ENCODE measurements around the gene VEGFA. TPM values are rescaled to one million over a fixed set of nuclear protein-coding genes. Genes with fewer than 3 reads are reported as not detected.

The VEGFA gene
- total and polyA plus RNA-seq, 2 donors from 2014 or later: 36.3 to 111 TPM

DNA sequence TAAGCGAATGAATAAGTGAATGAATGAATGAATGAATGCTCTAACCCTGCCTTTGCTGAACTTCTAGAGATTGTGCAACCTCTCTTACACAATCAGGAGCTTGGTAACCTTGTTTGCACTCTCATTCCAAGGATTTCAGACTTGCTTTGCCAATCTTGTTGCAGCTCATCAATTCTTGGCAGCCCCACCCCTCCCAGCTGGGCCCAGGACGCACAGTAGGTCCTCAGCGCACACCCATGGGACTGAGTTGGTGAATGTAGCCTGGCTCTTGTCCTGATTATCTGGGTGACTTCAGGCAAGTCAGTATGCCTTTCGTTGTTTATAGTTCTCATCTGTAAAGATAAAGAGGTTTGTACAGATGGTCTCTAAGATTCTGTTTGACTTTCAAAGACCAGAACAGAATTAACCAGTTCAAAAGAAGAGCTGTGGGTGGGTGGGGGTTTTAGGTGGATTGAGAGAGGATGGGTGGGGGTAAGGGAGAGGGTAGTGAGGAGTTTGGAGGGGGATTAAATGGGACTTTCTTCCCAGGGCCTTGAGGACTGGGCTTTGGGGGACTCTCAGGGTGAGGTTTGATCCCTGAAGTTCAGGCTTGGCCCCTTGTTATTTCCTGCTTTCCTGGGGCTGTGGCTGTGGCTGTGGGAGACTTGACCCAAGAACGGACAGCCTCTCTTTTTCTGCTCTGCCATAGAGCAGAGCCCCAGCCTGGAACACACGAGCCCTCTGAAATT lies 33.2 kb downstream of the VEGFA start:
- FAIRE-seq: no peak
- TF ChIP-seq, protein P1, sequence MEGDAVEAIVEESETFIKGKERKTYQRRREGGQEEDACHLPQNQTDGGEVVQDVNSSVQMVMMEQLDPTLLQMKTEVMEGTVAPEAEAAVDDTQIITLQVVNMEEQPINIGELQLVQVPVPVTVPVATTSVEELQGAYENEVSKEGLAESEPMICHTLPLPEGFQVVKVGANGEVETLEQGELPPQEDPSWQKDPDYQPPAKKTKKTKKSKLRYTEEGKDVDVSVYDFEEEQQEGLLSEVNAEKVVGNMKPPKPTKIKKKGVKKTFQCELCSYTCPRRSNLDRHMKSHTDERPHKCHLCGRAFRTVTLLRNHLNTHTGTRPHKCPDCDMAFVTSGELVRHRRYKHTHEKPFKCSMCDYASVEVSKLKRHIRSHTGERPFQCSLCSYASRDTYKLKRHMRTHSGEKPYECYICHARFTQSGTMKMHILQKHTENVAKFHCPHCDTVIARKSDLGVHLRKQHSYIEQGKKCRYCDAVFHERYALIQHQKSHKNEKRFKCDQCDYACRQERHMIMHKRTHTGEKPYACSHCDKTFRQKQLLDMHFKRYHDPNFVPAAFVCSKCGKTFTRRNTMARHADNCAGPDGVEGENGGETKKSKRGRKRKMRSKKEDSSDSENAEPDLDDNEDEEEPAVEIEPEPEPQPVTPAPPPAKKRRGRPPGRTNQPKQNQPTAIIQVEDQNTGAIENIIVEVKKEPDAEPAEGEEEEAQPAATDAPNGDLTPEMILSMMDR (IDR thresholded peaks at IDR 0.05; ENCODE audit: borderline replicate concordance, extremely low read depth, insufficient read depth): no peak
- intact Hi-C loops (cut with DNase I): no loop called here
- peaks cover 0 to 45% (median 38%) of the 10 kb centered on the region in 3 donors for H3K4me1 ChIP-seq (ENCODE audit: control insufficient read depth in 2 of 3, insufficient read depth in 2 of 3, low read depth in 1 of 3, low read length in 3 of 3)
- H3K9ac ChIP-seq (ENCODE audit: low read length in 3 of 3): peak overlapping the region in 1 of 3 donors; percentile 23
- DNase-seq: no peak
- no peaks in the 10 kb centered on the region for H3K27me3 ChIP-seq (ENCODE audit: control insufficient read depth, insufficient read depth, low read length)
- no peaks in the 10 kb centered on the region for H3K9me3 ChIP-seq (ENCODE audit: control insufficient read depth in 2 of 3, insufficient read depth in 1 of 3, low read length in 3 of 3)
- no peaks in the 10 kb centered on the region for H3K36me3 ChIP-seq (ENCODE audit: control insufficient read depth in 2 of 3, insufficient read depth in 3 of 3, low read length in 3 of 3)
- no peak overlapping the region for H3K4me3 ChIP-seq (ENCODE audit: low read length in 3 of 3)
- peak overlapping the region in 1 of 2 donors; percentile 38 for H3K27ac ChIP-seq (ENCODE audit: low read depth in 2 of 2, low read length in 2 of 2)

DNA sequence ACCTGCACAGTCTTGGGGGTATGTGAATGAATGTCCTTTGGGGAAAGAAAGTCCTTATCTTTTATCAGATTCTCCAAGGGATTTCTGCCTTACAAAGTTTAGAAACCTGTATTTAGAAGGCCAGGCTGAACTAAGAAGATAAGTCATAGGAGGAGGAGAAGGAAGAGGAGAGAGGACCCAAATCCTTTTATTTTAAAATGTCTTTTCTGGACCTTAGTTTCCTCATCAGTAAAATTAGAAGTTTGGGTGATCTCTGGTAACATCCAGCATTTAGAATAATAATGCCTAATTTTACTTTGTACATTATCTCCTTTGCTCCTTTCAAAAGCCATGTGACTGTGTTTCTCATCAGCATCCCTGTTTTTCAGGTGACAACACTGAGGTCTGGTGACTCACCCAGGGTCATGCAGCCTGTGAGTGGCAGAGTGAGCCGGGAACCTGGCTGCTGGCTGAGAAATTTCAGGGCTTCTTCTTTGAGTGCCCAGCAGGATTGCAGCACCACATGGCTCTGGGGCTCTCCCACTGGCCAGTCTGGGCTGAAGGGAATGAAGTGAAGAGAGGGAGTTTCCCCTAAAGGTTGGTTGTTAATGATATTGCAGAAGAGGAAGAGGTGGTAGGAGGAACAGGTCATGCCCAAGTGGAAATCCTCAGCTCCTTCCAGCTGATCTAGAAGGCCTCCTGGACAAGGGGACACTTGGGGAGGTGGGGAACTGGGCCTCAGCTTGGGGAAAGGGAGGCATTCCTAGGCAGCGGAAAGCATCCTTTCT lies 34.0 kb downstream of the VEGFA start:
- peaks cover 0 to 45% (median 33%) of the 10 kb centered on the region in 3 donors for H3K4me1 ChIP-seq (ENCODE audit: control insufficient read depth in 2 of 3, insufficient read depth in 2 of 3, low read depth in 1 of 3, low read length in 3 of 3)
- TF ChIP-seq, protein P1 (IDR thresholded peaks at IDR 0.05; ENCODE audit: borderline replicate concordance, extremely low read depth, insufficient read depth): no peak
- no peak for DNase-seq

DNA sequence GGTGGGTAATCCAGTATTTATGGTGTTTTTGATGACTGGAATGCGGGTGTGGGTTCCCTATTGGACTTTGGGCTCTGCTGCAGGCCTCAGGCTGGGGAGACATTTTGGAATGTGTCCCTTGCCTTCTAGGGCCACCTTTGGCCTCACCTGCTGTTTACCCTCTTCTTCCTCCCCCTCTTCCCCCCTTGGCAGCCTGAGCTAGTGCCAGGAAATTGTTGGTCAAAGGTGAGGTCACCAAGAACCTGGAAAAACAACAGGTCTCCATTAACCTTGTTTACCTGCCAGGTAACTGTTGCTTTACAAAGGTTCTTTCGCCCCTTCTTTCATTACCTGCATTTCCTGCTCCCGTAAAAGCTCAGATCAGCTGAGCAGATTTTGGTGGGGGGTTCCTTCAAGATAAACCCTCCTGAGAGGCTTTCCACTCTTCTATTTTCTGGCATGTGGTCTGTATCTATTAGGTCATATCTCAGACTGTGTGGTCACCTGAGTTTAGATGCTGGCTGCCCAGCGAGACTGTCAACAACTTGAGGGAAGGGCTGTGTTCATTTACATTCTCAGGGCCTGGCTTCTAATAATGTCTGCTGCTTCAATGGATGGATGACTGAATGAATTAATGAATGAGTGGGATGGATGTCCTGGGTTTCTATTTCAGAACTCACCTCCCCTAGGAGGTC lies 34.7 kb downstream of the VEGFA start:
- H3K36me3 ChIP-seq (ENCODE audit: control insufficient read depth in 2 of 3, insufficient read depth in 3 of 3, low read length in 3 of 3): no peaks in the 10 kb centered on the region
- H3K4me3 ChIP-seq (ENCODE audit: low read length in 3 of 3): no peak overlapping the region
- TF ChIP-seq, protein P1 (IDR thresholded peaks at IDR 0.05; ENCODE audit: borderline replicate concordance, extremely low read depth, insufficient read depth): no peak
- intact Hi-C loops (cut with DNase I): no loop called here
- H3K27ac ChIP-seq (ENCODE audit: low read depth in 2 of 2, low read length in 2 of 2): peak overlapping the region; percentile 77 to 86
- no peak for DNase-seq
- H3K9me3 ChIP-seq (ENCODE audit: control insufficient read depth in 2 of 3, insufficient read depth in 1 of 3, low read length in 3 of 3): no peaks in the 10 kb centered on the region
- no peaks in the 10 kb centered on the region for H3K27me3 ChIP-seq (ENCODE audit: control insufficient read depth, insufficient read depth, low read length)
- peak overlapping the region in 2 of 3 donors; percentile 4 to 52 for H3K9ac ChIP-seq (ENCODE audit: low read length in 3 of 3)
- FAIRE-seq: no peak
- peaks cover 0 to 41% (median 27%) of the 10 kb centered on the region in 3 donors for H3K4me1 ChIP-seq (ENCODE audit: control insufficient read depth in 2 of 3, insufficient read depth in 2 of 3, low read depth in 1 of 3, low read length in 3 of 3)

More for the DNA sequence above, 34.0 kb downstream of the VEGFA start:
- FAIRE-seq: no peak
- no peaks in the 10 kb centered on the region for H3K27me3 ChIP-seq (ENCODE audit: control insufficient read depth, insufficient read depth, low read length)
- H3K9ac ChIP-seq (ENCODE audit: low read length in 3 of 3): peak overlapping the region in 2 of 3 donors; percentile 4 to 52
- H3K9me3 ChIP-seq (ENCODE audit: control insufficient read depth in 2 of 3, insufficient read depth in 1 of 3, low read length in 3 of 3): no peaks in the 10 kb centered on the region
- intact Hi-C loops (cut with DNase I): no loop called here
- no peak overlapping the region for H3K4me3 ChIP-seq (ENCODE audit: low read length in 3 of 3)
- H3K36me3 ChIP-seq (ENCODE audit: control insufficient read depth in 2 of 3, insufficient read depth in 3 of 3, low read length in 3 of 3): no peaks in the 10 kb centered on the region
- peak overlapping the region; percentile 77 to 86 for H3K27ac ChIP-seq (ENCODE audit: low read depth in 2 of 2, low read length in 2 of 2)

Data from kidney (tissue), 14 donors.